GM12878 (cell line): Measurements from ENCODE around the gene POR. TPM values are rescaled to one million over a fixed set of nuclear protein-coding genes. Genes with fewer than 3 reads are reported as not detected.

Experiments
- ATAC-seq: fragments of 200-7000 bp; cut with Tn5 transposase; 3 replicates; pipeline ENCODE4 v1.9.1; 2020; ENCODE audit warnings: mild to moderate bottlenecking, moderate library complexity
- BruUV-seq: library from RNA; stranded (reverse); fragments of 400-500 nt; replicated peaks from 2 replicates; lab custom pipeline; 2021; lab: Mats Ljungman, UMichigan
- CTCF ChIA-PET: fragments of 300-600 bp; sonication (Branson Sonifier 250); formaldehyde crosslinking; extraction: SDS; loops from one replicate; lab custom pipeline; 2021; ENCODE audit warnings: inconsistent platforms; lab: Yijun Ruan, JAX
- POLR2A ChIA-PET: fragments of 350-600 bp; formaldehyde crosslinking; extraction: SDS; loops from one replicate; lab custom pipeline; 2021; ENCODE audit warnings: inconsistent platforms; lab: Charles Lee
- RAD21 ChIA-PET: fragments of 300-600 bp; sonication (Branson Sonifier 250); formaldehyde crosslinking; loops from one replicate; lab custom pipeline; 2023; ENCODE audit warnings: antibody characterized with exemption; ENCODE audit not compliant: unreplicated experiment; lab: Charles Lee
- SMC1A ChIA-PET: fragments of 300-600 bp; sonication (Branson Sonifier 250); formaldehyde crosslinking; loops from one replicate; lab custom pipeline; 2023; ENCODE audit not compliant: unreplicated experiment, uncharacterized antibody; lab: Charles Lee
- DNase-seq: peaks from one replicate; pipeline ENCODE4 v3.0.0-alpha.2; 2011; ENCODE audit warnings: low read depth, low spot score
- FAIRE-seq: peaks from 3 replicates; lab custom pipeline; 2011; peaks lifted over from hg19 to GRCh38; lab: Jason Lieb, UNC
- H2AFZ ChIP-seq: 2 replicates; pipeline ENCODE4 v1.6.0; 2011; ENCODE audit warnings: low read depth, low read length, control low read depth; ENCODE audit not compliant: control insufficient read depth
- H3K27ac ChIP-seq: 2 replicates; pipeline ENCODE4 v1.5.1; 2011; ENCODE audit warnings: control low read depth; ENCODE audit not compliant: control insufficient read depth, insufficient read depth
- H3K27me3 ChIP-seq, 2 experiments: replicated peaks in 1 of 2; 2 replicates each; pipeline versions ENCODE4 v1.6.0 to v1.6.1; 2011; ENCODE audit warnings: low read length in 1 of 2; ENCODE audit not compliant: control insufficient read depth in 2 of 2, insufficient read depth in 2 of 2
- H3K36me3 ChIP-seq, 2 experiments: 2 replicates each; pipeline ENCODE4 v1.5.1; 2011; ENCODE audit warnings: low read length in 1 of 2; ENCODE audit not compliant: control insufficient read depth in 2 of 2, insufficient read depth in 2 of 2
- H3K4me1 ChIP-seq: 2 replicates; pipeline ENCODE4 v1.6.1; 2011; ENCODE audit warnings: mild to moderate bottlenecking, low read length, moderate library complexity, mixed read lengths; ENCODE audit not compliant: control insufficient read depth, insufficient read depth
- H3K4me2 ChIP-seq: 2 replicates; pipeline ENCODE4 v1.6.0; 2011; ENCODE audit warnings: control low read depth; ENCODE audit not compliant: control insufficient read depth, insufficient read depth
- H3K4me3 ChIP-seq: fragments of 200-600 bp; sonication (generic); 2 replicates; pipeline ENCODE4 v1.5.1; 2016
- H3K79me2 ChIP-seq: 2 replicates; pipeline ENCODE4 v1.6.0; 2011; ENCODE audit warnings: low read length; ENCODE audit not compliant: control insufficient read depth, insufficient read depth
- H3K9ac ChIP-seq: 2 replicates; pipeline ENCODE4 v1.8.0; 2011; ENCODE audit warnings: low read length, control low read depth, mixed read lengths; ENCODE audit not compliant: control insufficient read depth, insufficient read depth
- H3K9me3 ChIP-seq: replicated peaks from 3 replicates; pipeline ENCODE4 v1.5.1; 2011; ENCODE audit warnings: mild to moderate bottlenecking, low read length; ENCODE audit not compliant: control insufficient read depth, insufficient read depth
- H4K20me1 ChIP-seq: 2 replicates; pipeline ENCODE4 v1.6.0; 2011; ENCODE audit not compliant: control insufficient read depth, insufficient read depth
- CREB1 ChIP-seq: IDR thresholded peaks from 2 replicates; pipeline ENCODE4 v1.6.1; 2012; ENCODE audit warnings: low read depth, mild to moderate bottlenecking, inconsistent platforms
- CUX1 ChIP-seq: IDR thresholded peaks from 2 replicates; pipeline ENCODE4 v1.6.1; 2012; ENCODE audit warnings: improper control_type of control experiment, low read depth, low read length; ENCODE audit not compliant: insufficient replicate concordance
- IRF4 ChIP-seq: IDR thresholded peaks from 2 replicates; pipeline ENCODE4 v1.6.1; 2011; ENCODE audit warnings: low read depth, low read length
- KAT2A ChIP-seq: conservative IDR thresholded peaks from 2 replicates; pipeline ENCODE4 v1.6.1; 2011; ENCODE audit warnings: low read depth, low read length; ENCODE audit not compliant: control insufficient read depth
- KLF5 ChIP-seq: fragments of 450-650 bp; IDR thresholded peaks from 2 replicates; pipeline ENCODE4 v1.6.1; 2014; ENCODE audit warnings: mild to moderate bottlenecking; ENCODE audit not compliant: partially characterized antibody
- MTA2 ChIP-seq: fragments of 450-650 bp; IDR thresholded peaks from 2 replicates; pipeline ENCODE4 v1.6.1; 2016; ENCODE audit warnings: low read depth, mild to moderate bottlenecking, moderate library complexity
- RAD21 ChIP-seq: IDR thresholded peaks from 2 replicates; pipeline ENCODE4 v1.6.1; 2011; ENCODE audit warnings: mild to moderate bottlenecking, low read depth, low read length, moderate library complexity; ENCODE audit not compliant: insufficient read depth
- RBBP5 ChIP-seq: fragments of 200-600 bp; sonication (generic); conservative IDR thresholded peaks from 2 replicates; pipeline ENCODE4 v1.6.1; 2016
- SUZ12 ChIP-seq: fragments of 200-600 bp; sonication (generic); IDR thresholded peaks from one replicate; pipeline ENCODE4 v1.6.1; 2018; ENCODE audit warnings: antibody characterized with exemption, mild to moderate bottlenecking; ENCODE audit not compliant: unreplicated experiment
- WGBS: methylation state at CpG from one replicate; pipeline ENCODE4 v1.1.6; 2016; ENCODE audit warnings: low lambda C conversion rate; ENCODE audit not compliant: insufficient replicate concordance, insufficient coverage; ENCODE audit errors: missing lambda C conversion rate; 5-methylcytosine and 5-hydroxymethylcytosine counted together
- in situ Hi-C: fragments of 300-500 bp; cut with MboI; formaldehyde crosslinking; loops from 9 replicates; pipeline ENCODE4 v1.14.3; 2018; ENCODE audit warnings: mixed read lengths
- intact Hi-C: fragments of 100-400 bp; cut with micrococcal nuclease; formaldehyde crosslinking; loops from one replicate; pipeline ENCODE4 v1.14.2; 2022; ENCODE audit not compliant: unreplicated experiment
- polyA plus RNA-seq, 11 experiments: library from polyadenylated mRNA; depleted of rRNA in 4 of 11; unstranded in 6 of 11; stranded (reverse) in 5 of 11; fragments of >200 nt; fragmentation: Nextera tagmentation in 4 of 11; fragmentation: Illumina TruSeq in 1 of 11; extraction: Ambion mirVana in 4 of 11; extraction: Trizol in 1 of 11; gene quantifications; 1 replicate in 1 of 11; 2 replicates in 10 of 11; pipeline versions ENCODE4 v1.2.1 to v1.2.3, GENCODE V29; 2011 to 2016; ENCODE audit warnings: inconsistent platforms in 2 of 11, missing spikeins in 2 of 11, low read depth in 1 of 11
- total RNA-seq, 4 experiments: library from RNA; depleted of rRNA in 3 of 4; stranded (reverse); fragments of >200 nt in 3 of 4; fragmentation: Illumina TruSeq in 1 of 4; extraction: Trizol in 1 of 4; gene quantifications; 2 replicates each; pipeline versions ENCODE4 v1.2.1 to v1.2.3, GENCODE V29; 2013 to 2021

The POR gene
- total and polyA plus RNA-seq, 10 of the 15 experiments (the other 5 are each of a cell fraction or from before 2014, with no cell fraction given): 2.2 to 75.8 (median 35.9) TPM

GRCh38 chr7:75998038-75998437, 83.1 kb downstream of the POR start:
- Histone ChIP-seq H3K27me3 (no peaks in the 10 kb centered on the region), H3K9me3 (no peaks in the 10 kb centered on the region), H4K20me1 (no peaks in the 10 kb centered on the region), H3K4me2 (no peak overlapping the region), H3K27ac (no peak overlapping the region), H2AFZ (no peak overlapping the region), H3K36me3 (peaks cover 3 to 4% of the 10 kb centered on the region in 2 experiments; a peak in 2 of 4 replicates), H3K79me2 (no peaks in the 10 kb centered on the region), H3K4me3 (no peak overlapping the region), H3K9ac (no peak overlapping the region), H3K4me1 (peaks cover 3% of the 10 kb centered on the region; the same call in 1 of the 2 replicates)
- TF ChIP-seq KAT2A: no peak
- TF ChIP-seq KLF5: no peak
- TF ChIP-seq IRF4: no peak
- TF ChIP-seq CUX1: no peak
- no peak for TF ChIP-seq MTA2
- no peak for TF ChIP-seq RBBP5
- no peak for TF ChIP-seq CREB1
- TF ChIP-seq RAD21: no peak
- TF ChIP-seq SUZ12: no peak
- ChIA-PET RAD21 (no interaction called here), POLR2A (no interaction called here), CTCF (no interaction called here), SMC1A (no interaction called here)
- FAIRE-seq: no peak
- DNase-seq: no peak
- BruUV-seq: no TSS peak
- intact Hi-C loops: no loop called here
- no peak for ATAC-seq
- in situ Hi-C loops: no loop called here
- WGBS: 92% methylated on average over 1 of the region's 1 CpG
